ENCODE results near the gene SPRYD7. TPM values are rescaled to one million over a fixed set of nuclear protein-coding genes. Genes with fewer than 3 reads are reported as not detected.

The SPRYD7 gene
- total and polyA plus RNA-seq, 8 donors = 3.6 to 26.9 (median 8.1) TPM; not detected in 1

GRCh38 chr13:49938314-49938713 is 2.2 kb upstream of the SPRYD7 start:
- Histone ChIP-seq H3K27me3 (no peaks in the 10 kb centered on the region), H3K9me3 (no peaks in the 10 kb centered on the region), H3K4me1 (peaks cover under 1 to 53% (median 33%) of the 10 kb centered on the region in 4 donors), H3K4me3 (no peak overlapping the region), H3K27ac (peak overlapping the region; percentile 14 to 72 (median 36)), H3K36me3 (no peaks in the 10 kb centered on the region)
- 32 to 48% (median 40%) methylated on average over 5 of the region's 5 CpGs for WGBS, 5 donors
- peak in 1 of 2 donors; percentile 63 for DNase-seq
- intact Hi-C loops (cut with DNase I; ENCODE audit: low total_unique reads) = no loop called here
- TF ChIP-seq EP300 (IDR thresholded peaks at IDR 0.05) (no peak), POLR2A (IDR thresholded peaks at IDR 0.05) (no peak), POLR2AphosphoS5 (IDR thresholded peaks at IDR 0.05) (no peak), CTCF (IDR thresholded peaks at IDR 0.05) (no peak)

GRCh38 chr13:49936968-49937273 is 781 bp upstream of the SPRYD7 start:
- no peak for DNase-seq
- peaks cover 6 to 66% (median 40%) of the 10 kb centered on the region in 4 donors for H3K4me1 ChIP-seq
- intact Hi-C loops (cut with DNase I; ENCODE audit: low total_unique reads) = no loop called here
- peak overlapping the region; percentile 84 to 92 (median 88) for H3K27ac ChIP-seq
- no peaks in the 10 kb centered on the region for H3K27me3 ChIP-seq
- WGBS, 5 donors = 0 to 2% (median 2%) methylated on average over 19 to 21 of the region's 21 CpGs
- H3K9me3 ChIP-seq = no peaks in the 10 kb centered on the region
- TF ChIP-seq POLR2AphosphoS5 (IDR thresholded peaks at IDR 0.05) (no peak), EP300 (IDR thresholded peaks at IDR 0.05) (no peak), POLR2A (IDR thresholded peaks at IDR 0.05) (no peak), CTCF (IDR thresholded peaks at IDR 0.05) (no peak)
- H3K36me3 ChIP-seq = no peaks in the 10 kb centered on the region
- peak overlapping the region; percentile 76 to 91 (median 86) for H3K4me3 ChIP-seq

GRCh38 chr13:49935171-49936074 is 717 bp downstream of the SPRYD7 start:
- WGBS, 5 donors = 2 to 5% (median 3%) methylated on average over 16 to 32 of the region's 32 CpGs
- peaks cover 6 to 67% (median 40%) of the 10 kb centered on the region in 4 donors for H3K4me1 ChIP-seq

GRCh38 chr13:49933511-49933910 is 2.6 kb downstream of the SPRYD7 start:
- no peak for DNase-seq
- Histone ChIP-seq H3K36me3 (peaks cover 2 to 25% (median 20%) of the 10 kb centered on the region in 4 donors), H3K4me1 (peaks cover 6 to 57% (median 31%) of the 10 kb centered on the region in 4 donors), H3K27ac (no peak overlapping the region), H3K9me3 (no peaks in the 10 kb centered on the region), H3K27me3 (no peaks in the 10 kb centered on the region), H3K4me3 (no peak overlapping the region)
- WGBS, 5 donors = 93 to 97% (median 95%) methylated on average over 7 of the region's 7 CpGs
- TF ChIP-seq POLR2AphosphoS5 (IDR thresholded peaks at IDR 0.05) = no peak
- TF ChIP-seq EP300 (IDR thresholded peaks at IDR 0.05) = no peak
- TF ChIP-seq CTCF (IDR thresholded peaks at IDR 0.05) = no peak
- no peak for TF ChIP-seq POLR2A (IDR thresholded peaks at IDR 0.05)
- intact Hi-C loops (cut with DNase I; ENCODE audit: low total_unique reads) = no loop called here

More at GRCh38 chr13:49935171-49936074, 717 bp downstream of the SPRYD7 start:
- intact Hi-C loops (cut with DNase I; ENCODE audit: low total_unique reads) = no loop called here
- DNase-seq = peak in 1 of 2 donors; percentile 33
- Histone ChIP-seq H3K27me3 (no peaks in the 10 kb centered on the region), H3K9me3 (no peaks in the 10 kb centered on the region), H3K36me3 (peaks cover 0 to 8% (median 2%) of the 10 kb centered on the region in 4 donors), H3K27ac (peak overlapping the region; percentile 84 to 92 (median 88)), H3K4me3 (peak overlapping the region; percentile 76 to 91 (median 86))
- TF ChIP-seq POLR2A (IDR thresholded peaks at IDR 0.05) = no peak

All from stomach (tissue), 9 donors.